ES-I3 (cell line): ENCODE results near the gene KAZALD1.
"Not testable (repeated sequence)": the region's sequence is repeated elsewhere in the genome, so short reads cannot be mapped to it uniquely, and the experiment has no call there.

Experiments
- H3K36me3 ChIP-seq: 2 replicates; pipeline ENCODE4 v1.6.1; 2013; ENCODE audit warnings: mild to moderate bottlenecking, low read length, control low read depth, moderate library complexity; ENCODE audit not compliant: insufficient read depth
- H3K4me1 ChIP-seq: 2 replicates; pipeline ENCODE4 v1.6.1; 2013; ENCODE audit warnings: mild to moderate bottlenecking, control low read depth, low read length; ENCODE audit not compliant: insufficient read depth
- H3K9ac ChIP-seq: 2 replicates; pipeline ENCODE4 v1.6.1; 2013; ENCODE audit warnings: low read depth, mild to moderate bottlenecking, low read length, moderate library complexity
- H3K9me3 ChIP-seq: 2 replicates; pipeline ENCODE4 v1.6.1; 2013; ENCODE audit warnings: mild to moderate bottlenecking, low read length, moderate library complexity; ENCODE audit not compliant: control insufficient read depth, insufficient read depth

KAZALD1 gene

GRCh38 chr10:101021692-101022251 is 40.0 kb upstream of the KAZALD1 start:
- H3K4me1 ChIP-seq, result no peaks in the 10 kb centered on the region; the same call in 1 of the 2 replicates
- H3K9me3 ChIP-seq, result no peaks in the 10 kb centered on the region

DNA sequence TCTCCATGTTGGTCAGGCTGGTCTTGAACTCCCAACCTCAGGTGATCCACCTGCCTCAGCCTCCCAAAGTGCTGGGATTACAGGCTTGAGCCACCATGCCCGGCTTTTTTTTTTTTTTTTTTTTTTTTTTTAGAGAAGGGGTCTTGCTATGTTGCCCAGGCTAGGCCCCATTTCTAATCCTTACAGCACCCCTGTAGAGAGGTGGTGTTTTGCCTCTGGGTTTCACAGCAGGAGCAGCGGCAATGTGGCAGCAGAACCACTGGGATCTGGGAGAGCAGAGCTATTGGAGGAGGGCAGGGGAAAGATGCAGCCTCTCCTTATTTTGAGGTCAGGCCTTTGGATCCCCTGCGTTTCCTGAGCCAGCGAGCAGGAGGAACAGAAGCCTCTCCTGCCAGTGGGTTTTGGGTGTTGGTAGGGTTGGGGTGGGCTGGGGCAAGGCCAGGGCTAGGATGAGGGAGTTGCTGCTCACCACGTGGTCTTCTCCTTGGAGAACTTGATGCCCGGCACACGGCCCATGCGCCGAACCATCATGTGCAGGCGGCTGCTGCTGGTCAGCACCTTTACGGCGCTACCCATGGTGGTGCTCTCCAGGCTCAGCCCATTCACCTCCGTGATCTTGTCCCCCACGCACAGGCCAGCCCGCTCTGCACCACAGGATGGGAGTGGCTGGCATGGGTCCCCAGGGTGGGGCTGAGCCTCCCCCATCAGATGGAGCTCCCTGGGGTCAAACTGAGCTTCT is 38.7 kb upstream of the KAZALD1 start:
- no peaks in the 10 kb centered on the region; the same call in 1 of the 2 replicates for H3K4me1 ChIP-seq
- no peaks in the 10 kb centered on the region for H3K9me3 ChIP-seq
- H3K36me3 ChIP-seq, result no peaks in the 10 kb centered on the region
- no peak overlapping the region for H3K9ac ChIP-seq

More at GRCh38 chr10:101021692-101022251, 40.0 kb upstream of the KAZALD1 start:
- no peak overlapping the region for H3K9ac ChIP-seq
- H3K36me3 ChIP-seq, result no peaks in the 10 kb centered on the region

DNA sequence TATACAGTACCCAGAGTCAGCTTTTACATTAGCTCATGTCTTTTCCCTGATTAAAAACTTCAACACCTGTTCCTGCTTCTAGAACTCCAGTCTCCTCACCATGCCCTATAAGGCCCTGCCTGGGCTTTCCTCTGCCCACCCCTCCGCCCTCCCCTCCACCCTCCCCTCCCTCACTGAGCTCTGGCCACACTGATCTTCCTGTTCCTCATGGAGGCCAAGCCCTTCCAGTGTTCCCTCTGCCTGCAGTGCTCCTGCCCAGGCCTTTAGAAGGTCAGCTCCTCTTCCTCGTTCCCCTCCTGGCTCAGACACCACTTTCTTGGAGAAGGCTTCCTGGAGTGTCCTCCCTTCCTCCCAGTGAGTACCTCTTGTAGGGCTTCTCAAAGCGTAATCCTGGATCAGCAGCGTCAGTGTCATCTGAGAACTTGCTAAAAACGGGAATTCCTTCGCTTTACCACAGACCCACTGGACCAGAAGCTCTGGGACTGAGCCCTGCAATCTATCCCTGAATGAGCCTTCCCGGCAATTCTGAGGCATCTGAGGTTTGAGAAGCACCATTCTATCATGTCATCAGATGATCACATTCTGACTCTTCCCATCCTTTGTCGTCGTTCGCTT is 34.6 kb upstream of the KAZALD1 start:
- Histone ChIP-seq H3K36me3 (no peaks in the 10 kb centered on the region), H3K4me1 (peaks cover 11% of the 10 kb centered on the region), H3K9ac (no peak overlapping the region), H3K9me3 (no peaks in the 10 kb centered on the region)

- peaks cover 14% of the 10 kb centered on the region for H3K4me1 ChIP-seq
Observed at GRCh38 chr10:101028446-101029337, 33.1 kb upstream of the KAZALD1 start.

GRCh38 chr10:101029520-101030295 is 32.1 kb upstream of the KAZALD1 start:
- Histone ChIP-seq H3K36me3 (no peaks in the 10 kb centered on the region), H3K9ac (peak overlapping the region; percentile 47; the same call in 1 of the 2 replicates), H3K9me3 (no peaks in the 10 kb centered on the region), H3K4me1 (peaks cover 14% of the 10 kb centered on the region)

More at GRCh38 chr10:101028446-101029337, 33.1 kb upstream of the KAZALD1 start:
- Histone ChIP-seq H3K9me3 (no peaks in the 10 kb centered on the region), H3K9ac (no peak overlapping the region), H3K36me3 (no peaks in the 10 kb centered on the region)

DNA sequence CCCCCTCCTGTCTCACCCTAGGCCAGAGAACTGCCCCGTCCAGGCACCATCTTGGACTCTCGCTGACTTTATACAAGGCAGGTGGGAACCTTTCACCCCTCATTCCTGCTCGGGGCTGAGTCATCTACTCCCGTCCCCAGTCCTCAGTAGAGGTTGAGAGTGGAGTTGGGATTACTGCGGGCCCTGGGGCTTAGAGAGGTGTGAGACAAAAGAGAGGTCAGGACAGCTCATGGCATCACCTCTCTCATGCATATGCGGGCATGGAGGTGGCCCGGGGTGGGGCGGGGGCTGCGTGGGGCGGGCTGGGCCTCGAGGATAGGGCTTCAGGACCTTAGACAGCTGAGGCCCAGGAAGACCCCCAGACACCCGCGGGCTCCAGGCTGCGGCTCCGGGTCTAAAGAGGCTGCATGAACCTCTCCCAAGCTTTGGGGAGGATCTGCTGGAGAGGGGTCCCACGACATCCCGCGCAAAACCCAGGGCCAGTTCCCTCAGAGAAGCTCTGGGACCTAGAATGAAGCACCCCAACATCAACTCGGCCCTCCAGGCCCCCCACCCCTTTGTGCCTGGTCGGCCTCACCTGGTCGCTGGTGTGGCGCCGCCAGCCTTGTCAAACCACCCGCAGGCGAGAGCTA is 31.2 kb upstream of the KAZALD1 start:
- Histone ChIP-seq H3K4me1 (peaks cover 14% of the 10 kb centered on the region), H3K9me3 (no peaks in the 10 kb centered on the region), H3K36me3 (no peaks in the 10 kb centered on the region), H3K9ac (peak overlapping the region; percentile 47)

DNA sequence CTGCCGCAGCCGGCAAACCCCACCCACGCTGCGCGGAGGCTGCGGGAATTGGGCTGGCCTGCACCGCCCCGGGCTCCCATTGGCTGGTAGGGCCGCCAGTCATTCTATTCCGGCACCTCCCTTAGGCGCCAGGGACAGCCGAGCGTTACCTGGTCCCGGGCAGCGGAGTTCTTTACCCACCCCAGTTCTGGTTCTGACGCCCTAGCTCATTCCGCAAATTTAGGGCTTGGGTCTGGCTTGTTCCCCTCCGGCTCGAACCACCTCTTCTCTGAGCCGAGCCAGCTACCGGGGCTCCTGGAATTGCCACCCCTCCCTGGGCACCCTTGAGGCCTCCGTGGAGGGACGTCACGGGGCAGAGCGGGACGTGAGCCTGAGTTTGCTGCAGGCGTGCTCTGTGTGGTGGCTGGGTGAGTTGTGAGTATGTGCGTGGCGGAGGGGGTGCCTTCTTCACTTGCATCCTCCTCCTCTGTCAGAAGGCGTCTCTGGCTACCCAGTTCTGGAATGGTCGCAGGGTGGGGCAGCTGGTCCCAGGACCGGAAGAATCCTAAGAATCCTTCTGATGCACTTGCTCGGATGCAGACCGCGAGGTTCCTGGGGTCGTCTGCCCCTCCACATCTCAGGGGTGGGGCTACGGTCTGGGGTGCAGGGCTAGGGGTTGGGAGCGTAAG is 30.5 kb upstream of the KAZALD1 start, which contains the start of the genes PDZD7 and SFXN3:
Gene PDZD7 (minus strand): TSS at position 2 of the 668 bp plus-strand sequence. CDS start 910 bp downstream, outside the sequence.
Gene SFXN3 (plus strand): TSS at position 107 of the 668 bp plus-strand sequence. CDS start 3,461 bp downstream, outside the sequence.
- Histone ChIP-seq H3K9ac (peak within 1 kb of the TSS; percentile 47), H3K4me1 (peaks cover 14% of the 10 kb centered on the region), H3K9me3 (no peaks in the 10 kb centered on the region), H3K36me3 (no peaks in the 10 kb centered on the region)

- no peaks in the 10 kb centered on the region for H3K9me3 ChIP-seq
- no peaks in the 10 kb centered on the region for H3K36me3 ChIP-seq
- H3K9ac ChIP-seq, result peak overlapping the region; percentile 47; the same call in 1 of the 2 replicates
- H3K4me1 ChIP-seq, result peaks cover 14% of the 10 kb centered on the region
Observed at GRCh38 chr10:101031796-101032636, 29.8 kb upstream of the KAZALD1 start.

DNA sequence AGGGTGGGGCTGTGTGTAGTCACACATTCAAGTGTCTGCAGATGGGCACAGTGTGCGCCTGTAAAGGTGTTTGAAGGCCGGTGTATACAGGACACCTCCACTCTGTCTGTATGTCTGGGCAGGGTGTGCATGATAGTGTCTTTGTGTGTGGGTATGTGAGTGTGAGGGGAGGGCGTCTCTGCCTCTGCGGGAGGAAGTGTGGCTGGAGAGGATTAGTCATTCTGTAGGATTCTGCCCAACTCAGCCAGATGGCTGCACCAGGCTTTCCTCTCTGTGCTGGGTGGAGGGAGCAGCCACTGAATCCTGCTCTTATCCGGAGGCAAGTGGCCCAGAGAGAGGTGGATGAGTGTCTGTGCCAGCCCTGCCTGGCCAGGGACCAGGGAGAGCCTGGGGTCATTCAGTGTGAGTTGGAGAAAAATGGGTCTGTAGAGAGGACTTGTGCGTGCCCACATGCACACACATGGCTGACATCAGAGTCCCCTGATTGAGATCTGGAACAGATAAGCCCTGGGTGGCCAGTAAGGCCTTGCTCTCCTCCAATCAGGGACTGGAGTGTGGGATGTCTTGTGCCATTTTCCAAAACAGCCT is 29.1 kb upstream of the KAZALD1 start:
- Histone ChIP-seq H3K4me1 (peaks cover 14% of the 10 kb centered on the region), H3K9ac (peak overlapping the region; percentile 47; the same call in 1 of the 2 replicates)

GRCh38 chr10:101033276-101033675 is 28.5 kb upstream of the KAZALD1 start:
- no peak overlapping the region for H3K9ac ChIP-seq

More for the DNA sequence above, 29.1 kb upstream of the KAZALD1 start:
- Histone ChIP-seq H3K36me3 (no peaks in the 10 kb centered on the region), H3K9me3 (no peaks in the 10 kb centered on the region)

DNA sequence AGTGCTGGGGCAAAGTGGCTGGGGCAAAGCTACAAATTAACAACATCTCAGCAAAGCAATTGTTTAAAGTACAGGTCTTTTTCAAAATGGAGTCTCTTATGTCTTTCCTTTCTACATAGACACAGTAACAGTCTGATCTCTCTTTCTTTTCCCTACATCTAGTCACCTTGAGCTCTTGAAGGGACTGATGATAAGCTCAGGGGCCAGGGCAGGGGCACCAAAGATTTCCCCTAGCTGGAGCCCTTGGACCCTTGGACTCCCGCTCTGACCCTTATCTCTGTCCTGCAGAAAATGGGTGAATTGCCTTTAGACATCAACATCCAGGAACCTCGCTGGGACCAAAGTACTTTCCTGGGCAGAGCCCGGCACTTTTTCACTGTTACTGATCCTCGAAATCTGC is 27.4 kb upstream of the KAZALD1 start:
- not testable (repeated sequence) for H3K36me3 ChIP-seq, H3K9me3 ChIP-seq, H3K9ac ChIP-seq, H3K4me1 ChIP-seq

More at GRCh38 chr10:101033276-101033675, 28.5 kb upstream of the KAZALD1 start:
- H3K9me3 ChIP-seq, result no peaks in the 10 kb centered on the region
- no peaks in the 10 kb centered on the region for H3K36me3 ChIP-seq
- H3K4me1 ChIP-seq, result peaks cover 14% of the 10 kb centered on the region
